ENCODE results near the gene PNN. TPM values are rescaled to one million over a fixed set of nuclear protein-coding genes. Genes with fewer than 3 reads are reported as not detected.

Gene PNN
- total RNA-seq, 3 donors from 2014 or later (not counting 1 experiment from before 2014, with no cell fraction given), result 121 to 153 (median 145) TPM

DNA sequence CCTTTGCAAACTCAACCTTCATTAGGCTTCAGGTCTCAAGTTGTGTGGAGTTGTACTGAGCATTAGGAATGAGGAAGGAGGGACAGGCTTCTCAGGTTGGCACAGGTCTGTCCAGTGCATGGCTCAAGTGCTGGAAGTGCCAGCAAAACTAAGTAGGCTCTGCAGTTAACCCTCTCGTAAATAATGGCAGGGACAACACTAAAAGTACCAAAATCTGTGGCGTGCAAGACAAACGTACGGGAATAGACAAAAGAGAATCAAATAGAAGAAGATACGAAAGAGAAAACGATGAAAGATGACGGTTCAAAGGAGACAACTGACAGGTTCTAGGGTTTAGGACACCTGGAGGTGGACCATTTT is 5.5 kb upstream of the PNN start:
- ATAC-seq (no peak), DNase-seq (no peak)
- Mint-ChIP-seq H3K4me3 (peak overlapping the region; percentile 93), H3K9me3 (no peaks in the 10 kb centered on the region), H3K27ac (peak overlapping the region; percentile 99), H3K4me1 (peaks cover 35 to 41% of the 10 kb centered on the region in 2 donors), H3K36me3 (no peaks in the 10 kb centered on the region), H3K27me3 (ENCODE audit: low read depth in 2 of 2) (no peaks in the 10 kb centered on the region)
- peak overlapping the region; percentile 78 for H3K4me3 ChIP-seq (ENCODE audit: low read length)
- intact Hi-C loops (cut with micrococcal nuclease), result no loop called here
- TF ChIP-seq CTCF (IDR thresholded peaks at IDR 0.05), result no peak
- H3K4me1 ChIP-seq (ENCODE audit: control insufficient read depth, insufficient read depth, low read length), result peaks cover 13% of the 10 kb centered on the region
- H3K36me3 ChIP-seq (ENCODE audit: control insufficient read depth, insufficient read depth, low read length), result no peaks in the 10 kb centered on the region
- H3K27me3 ChIP-seq (ENCODE audit: control insufficient read depth, insufficient read depth, low read length), result no peaks in the 10 kb centered on the region
- peak overlapping the region; percentile 91 for H3K27ac ChIP-seq (ENCODE audit: low read length)
- no peaks in the 10 kb centered on the region for H3K9me3 ChIP-seq (ENCODE audit: control insufficient read depth, insufficient read depth, low read length)
- 1% methylated on average over 7 of the region's 7 CpGs for WGBS (ENCODE audit: insufficient coverage)

- peaks cover 17% of the 10 kb centered on the region for H3K36me3 ChIP-seq (ENCODE audit: control insufficient read depth, insufficient read depth, low read length)
- H3K27ac ChIP-seq (ENCODE audit: low read length), result no peak overlapping the region
These were observed 1.9 kb upstream of the PNN start for GRCh38 chr14:39173198-39173597.

GRCh38 chr14:39175445-39176262 is 600 bp downstream of the PNN start:
- Histone ChIP-seq H3K9me3 (ENCODE audit: control insufficient read depth, insufficient read depth, low read length) (no peaks in the 10 kb centered on the region), H3K36me3 (ENCODE audit: control insufficient read depth, insufficient read depth, low read length) (peaks cover 41% of the 10 kb centered on the region), H3K27ac (ENCODE audit: low read length) (peak overlapping the region; percentile 92), H3K4me1 (ENCODE audit: control insufficient read depth, insufficient read depth, low read length) (peaks cover 17% of the 10 kb centered on the region), H3K4me3 (ENCODE audit: low read length) (peak overlapping the region; percentile 86), H3K27me3 (ENCODE audit: control insufficient read depth, insufficient read depth, low read length) (no peaks in the 10 kb centered on the region)
- DNase-seq, result no peak
- Mint-ChIP-seq H3K4me3 (peak overlapping the region; percentile 99), H3K27me3 (ENCODE audit: low read depth in 2 of 2) (no peaks in the 10 kb centered on the region), H3K27ac (peak overlapping the region; percentile 97 to 99), H3K9me3 (no peaks in the 10 kb centered on the region), H3K36me3 (peaks cover 21% of the 10 kb centered on the region), H3K4me1 (peaks cover 26 to 37% of the 10 kb centered on the region in 2 donors)
- intact Hi-C loops (cut with micrococcal nuclease), result loop anchor here (1.0 to 10.0 kb wide), 6 partner anchors 53 to 1101 kb away; partner anchors contain the start of genes GEMIN2 and SEC23A
- WGBS (ENCODE audit: insufficient coverage), result under 1% methylated on average over 36 of the region's 36 CpGs
- TF ChIP-seq CTCF (IDR thresholded peaks at IDR 0.05), result no peak
- ATAC-seq, result peak; percentile 12 to 15 (median 15)

More at GRCh38 chr14:39173198-39173597, 1.9 kb upstream of the PNN start:
- peaks cover 23% of the 10 kb centered on the region for H3K4me1 ChIP-seq (ENCODE audit: control insufficient read depth, insufficient read depth, low read length)
- H3K9me3 ChIP-seq (ENCODE audit: control insufficient read depth, insufficient read depth, low read length), result no peaks in the 10 kb centered on the region
- Mint-ChIP-seq H3K27me3 (ENCODE audit: low read depth in 2 of 2) (no peaks in the 10 kb centered on the region), H3K9me3 (no peaks in the 10 kb centered on the region), H3K4me1 (peaks cover 42 to 52% of the 10 kb centered on the region in 2 donors), H3K27ac (peak overlapping the region in 1 of 2 donors; percentile 97), H3K36me3 (peaks cover 10% of the 10 kb centered on the region), H3K4me3 (peak overlapping the region; percentile 40)
- no peak for DNase-seq
- 83% methylated on average over 3 of the region's 3 CpGs for WGBS (ENCODE audit: insufficient coverage)
- no peak for ATAC-seq
- H3K27me3 ChIP-seq (ENCODE audit: control insufficient read depth, insufficient read depth, low read length), result no peaks in the 10 kb centered on the region
- no peak overlapping the region for H3K4me3 ChIP-seq (ENCODE audit: low read length)
- TF ChIP-seq CTCF (IDR thresholded peaks at IDR 0.05), result no peak
- intact Hi-C loops (cut with micrococcal nuclease), result loop anchor here (10.0 kb wide), 1 partner anchor 1098 kb away; no protein-coding TSS in a partner anchor

All from natural killer cell (primary cell).